Peyer's patch (tissue), 4 donors: ENCODE measurements around the gene RBBP6. TPM values are rescaled to one million over a fixed set of nuclear protein-coding genes. Genes with fewer than 3 reads are reported as not detected.

Experiments
- DNase-seq, 3 donors: peaks; one replicate each; pipeline ENCODE4 v3.0.0-alpha.2; 2017 to 2019
- H3K27ac ChIP-seq, 4 donors: fragments of 200-600 bp; sonication (generic); one replicate each; pipeline ENCODE4 v1.5.1; 2016 to 2019
- H3K27me3 ChIP-seq, 2 donors: fragments of 200-600 bp; sonication (generic); one replicate each; pipeline ENCODE4 v1.5.1; 2019
- H3K36me3 ChIP-seq, 3 donors: fragments of 200-600 bp; sonication (generic); one replicate each; pipeline ENCODE4 v1.5.1; 2016 to 2019
- H3K4me1 ChIP-seq, 4 donors: fragments of 200-600 bp; sonication (generic); one replicate each; pipeline ENCODE4 v1.5.1; 2016 to 2019
- H3K4me3 ChIP-seq, 4 donors: fragments of 200-600 bp; sonication (generic); 1 replicate in 3 of 4; 2 replicates in 1 of 4; pipeline ENCODE4 v1.5.1; 2016 to 2019; ENCODE audit warnings: mild to moderate bottlenecking in 1 of 4
- H3K9me3 ChIP-seq, 4 donors: fragments of 200-600 bp; sonication (generic); one replicate each; pipeline ENCODE4 v1.5.1; 2016 to 2019; ENCODE audit warnings: mild to moderate bottlenecking in 1 of 4
- CTCF ChIP-seq, 6 experiments: fragments of 450-650 bp in 4 of 6; fragments of 200-600 bp in 2 of 6; sonication (generic) in 1 of 6; IDR thresholded peaks; one replicate each; pipeline ENCODE4 v1.5.1; 2017 to 2019; ENCODE audit warnings: antibody characterized with exemption in 6 of 6, mild to moderate bottlenecking in 3 of 6, moderate library complexity in 1 of 6
- POLR2A ChIP-seq, 2 donors: fragments of 450-650 bp; IDR thresholded peaks; one replicate each; pipeline ENCODE4 v1.5.1; 2017; ENCODE audit warnings: antibody characterized with exemption in 2 of 2, mild to moderate bottlenecking in 2 of 2, moderate library complexity in 2 of 2
- total RNA-seq, 4 donors: library from RNA; depleted of rRNA; stranded (reverse); fragments of >200 nt; gene quantifications; one replicate each; pipeline ENCODE4 v1.1.0, GENCODE V29; 2016

RBBP6 gene
- total RNA-seq, 4 donors from 2014 or later: 36.4 to 67.9 (median 54.7) TPM

GRCh38 chr16:24552705-24553246, 13.4 kb downstream of the RBBP6 start:
- DNase-seq: no peak
- TF ChIP-seq CTCF (IDR thresholded peaks at IDR 0.05) (no peak), POLR2A (IDR thresholded peaks at IDR 0.05) (no peak)
- Histone ChIP-seq H3K27ac (no peak overlapping the region), H3K4me3 (no peak overlapping the region), H3K4me1 (peaks cover 0 to 3% (median 0%) of the 10 kb centered on the region in 4 donors), H3K27me3 (no peaks in the 10 kb centered on the region), H3K9me3 (no peaks in the 10 kb centered on the region), H3K36me3 (peaks cover 0 to 48% (median 0%) of the 10 kb centered on the region in 3 donors)

- Histone ChIP-seq H3K27me3 (no peaks in the 10 kb centered on the region), H3K36me3 (peaks cover 0 to 48% (median 0%) of the 10 kb centered on the region in 3 donors)
- no peak for TF ChIP-seq POLR2A (IDR thresholded peaks at IDR 0.05)
- TF ChIP-seq CTCF (IDR thresholded peaks at IDR 0.05): no peak
Observed at GRCh38 chr16:24553983-24554382, 14.6 kb downstream of the RBBP6 start.

GRCh38 chr16:24555346-24555872, 16.0 kb downstream of the RBBP6 start:
- DNase-seq: no peak
- TF ChIP-seq POLR2A (IDR thresholded peaks at IDR 0.05) (no peak), CTCF (IDR thresholded peaks at IDR 0.05) (no peak)
- H3K4me3 ChIP-seq: no peak overlapping the region
- H3K27ac ChIP-seq: no peak overlapping the region
- peaks cover 0 to 3% (median 0%) of the 10 kb centered on the region in 4 donors for H3K4me1 ChIP-seq
- H3K9me3 ChIP-seq: no peaks in the 10 kb centered on the region
- H3K27me3 ChIP-seq: no peaks in the 10 kb centered on the region
- H3K36me3 ChIP-seq: peaks cover 0 to 54% (median 0%) of the 10 kb centered on the region in 3 donors

More at GRCh38 chr16:24553983-24554382, 14.6 kb downstream of the RBBP6 start:
- Histone ChIP-seq H3K4me3 (no peak overlapping the region), H3K4me1 (peaks cover 0 to 3% (median 0%) of the 10 kb centered on the region in 4 donors), H3K9me3 (no peaks in the 10 kb centered on the region), H3K27ac (no peak overlapping the region)
- no peak for DNase-seq

GRCh38 chr16:24562811-24563210, 23.4 kb downstream of the RBBP6 start:
- Histone ChIP-seq H3K9me3 (no peaks in the 10 kb centered on the region), H3K27me3 (no peaks in the 10 kb centered on the region), H3K4me3 (no peak overlapping the region), H3K36me3 (peaks cover 0 to 99% (median 3%) of the 10 kb centered on the region in 3 donors), H3K4me1 (no peaks in the 10 kb centered on the region), H3K27ac (no peak overlapping the region)
- no peak for DNase-seq
- TF ChIP-seq POLR2A (IDR thresholded peaks at IDR 0.05): no peak

GRCh38 chr16:24568392-24568791, 29.0 kb downstream of the RBBP6 start:
- no peak for DNase-seq

More at GRCh38 chr16:24568392-24568791, 29.0 kb downstream of the RBBP6 start:
- TF ChIP-seq CTCF (IDR thresholded peaks at IDR 0.05) (peak in 1 of 6 experiments; percentile 6), POLR2A (IDR thresholded peaks at IDR 0.05) (no peak)
- Histone ChIP-seq H3K4me1 (no peaks in the 10 kb centered on the region), H3K27me3 (no peaks in the 10 kb centered on the region), H3K9me3 (no peaks in the 10 kb centered on the region), H3K27ac (no peak overlapping the region), H3K36me3 (peaks cover 0 to 87% (median 7%) of the 10 kb centered on the region in 3 donors), H3K4me3 (no peak overlapping the region)
